K562 (cell line): Measurements from ENCODE around the gene RAB24. TPM values are rescaled to one million over a fixed set of nuclear protein-coding genes. Genes with fewer than 3 reads are reported as not detected.

ENCODE experiments used
- ARID2 ChIP-seq: fragments of 450-650 bp; IDR thresholded peaks from 2 replicates; pipeline ENCODE4 v1.6.1; 2017; ENCODE audit warnings: antibody characterized with exemption, mild to moderate bottlenecking
- ATF3 ChIP-seq, 2 experiments: fragments of 450-650 bp in 1 of 2; sonication (generic) in 1 of 2; formaldehyde crosslinking in 1 of 2; IDR thresholded peaks in 1 of 2; conservative IDR thresholded peaks in 1 of 2; 2 replicates each; pipeline versions ENCODE4 v1.6.1 to v1.8.1; 2016 to 2023; ENCODE audit warnings: mild to moderate bottlenecking in 2 of 2, moderate library complexity in 2 of 2, inconsistent platforms in 1 of 2, missing genetic modification reagents in 1 of 2
- CEBPG ChIP-seq, 3 experiments: fragments of 200-800 bp in 1 of 3; sonication (Bioruptor generic) in 1 of 3; sonication (generic) in 1 of 3; formaldehyde crosslinking in 1 of 3; IDR thresholded peaks in 2 of 3; conservative IDR thresholded peaks in 1 of 3; 2 replicates each; pipeline versions ENCODE4 v1.6.1 to v1.8.0; 2016 to 2022; ENCODE audit warnings: missing compliant biosample characterization in 2 of 3, missing genetic modification characterization in 2 of 3, mild to moderate bottlenecking in 1 of 3, missing genetic modification reagents in 1 of 3
- FOXP1 ChIP-seq: sonication (generic); formaldehyde crosslinking; IDR thresholded peaks from 2 replicates; pipeline ENCODE4 v1.8.0; 2022; ENCODE audit warnings: mild to moderate bottlenecking, missing genetic modification reagents
- HDGF ChIP-seq: fragments of 450-650 bp; IDR thresholded peaks from 2 replicates; pipeline ENCODE4 v1.6.1; 2016
- KLF1 ChIP-seq: fragments of 450-650 bp; IDR thresholded peaks from 2 replicates; pipeline ENCODE4 v1.6.1; 2016; ENCODE audit warnings: missing genetic modification characterization, missing compliant biosample characterization
- NFIX ChIP-seq: fragments of 250-450 bp; sonication (Bioruptor Pico); IDR thresholded peaks from 2 replicates; pipeline ENCODE4 v1.4.0; 2020; ENCODE audit warnings: low read depth, mild to moderate bottlenecking, moderate library complexity
- PCBP1 ChIP-seq: fragments of 200-400 bp; formaldehyde crosslinking; IDR thresholded peaks from 2 replicates; pipeline ENCODE4 v1.6.1; 2018; ENCODE audit warnings: mild to moderate bottlenecking, low read depth, low read length; ENCODE audit not compliant: poor library complexity, severe bottlenecking
- PHB2 ChIP-seq: fragments of 450-650 bp; IDR thresholded peaks from 2 replicates; pipeline ENCODE4 v1.6.1; 2017; ENCODE audit warnings: low read depth
- POLR2AphosphoS2 ChIP-seq: IDR thresholded peaks from 2 replicates; pipeline ENCODE4 v1.6.1; 2012; ENCODE audit warnings: low read length, improper control_type of control experiment
- PPARD ChIP-seq: fragments of 250-450 bp; sonication (Bioruptor Pico); IDR thresholded peaks from 2 replicates; pipeline ENCODE4 v1.8.0; 2022; ENCODE audit warnings: inconsistent platforms, mild to moderate bottlenecking, moderate library complexity
- PTRF ChIP-seq: fragments of 450-650 bp; IDR thresholded peaks from 2 replicates; pipeline ENCODE4 v1.6.1; 2016; ENCODE audit warnings: mild to moderate bottlenecking, missing genetic modification characterization, missing compliant biosample characterization
- RBM34 ChIP-seq: fragments of 200-400 bp; formaldehyde crosslinking; IDR thresholded peaks from 2 replicates; pipeline ENCODE4 v1.6.1; 2018; ENCODE audit warnings: low read length, borderline replicate concordance; ENCODE audit not compliant: insufficient read depth
- THRAP3 ChIP-seq: fragments of 450-650 bp; IDR thresholded peaks from 2 replicates; pipeline ENCODE4 v1.6.1; 2016; ENCODE audit warnings: mild to moderate bottlenecking, inconsistent platforms, borderline replicate concordance
- ZBTB8A ChIP-seq: fragments of 450-650 bp; IDR thresholded peaks from 2 replicates; pipeline ENCODE4 v1.6.1; 2018; ENCODE audit warnings: mild to moderate bottlenecking, moderate library complexity; ENCODE audit not compliant: partially characterized antibody
- ZKSCAN8 ChIP-seq: fragments of 200-800 bp; sonication (Bioruptor generic); IDR thresholded peaks from 2 replicates; pipeline ENCODE4 v1.6.1; 2016; ENCODE audit warnings: missing genetic modification characterization, missing compliant biosample characterization
- ZNF197 ChIP-seq: fragments of 200-800 bp; sonication (Bioruptor generic); IDR thresholded peaks from 2 replicates; pipeline ENCODE4 v1.6.1; 2016; ENCODE audit warnings: low read depth, missing genetic modification characterization, missing compliant biosample characterization
- ZNF23 ChIP-seq: fragments of 250-450 bp; sonication (Bioruptor Pico); IDR thresholded peaks from 2 replicates; pipeline ENCODE4 v1.4.0; 2020; ENCODE audit warnings: mild to moderate bottlenecking
- ZNF232 ChIP-seq: sonication (generic); formaldehyde crosslinking; IDR thresholded peaks from 2 replicates; pipeline ENCODE4 v1.8.0; 2022; ENCODE audit warnings: mild to moderate bottlenecking, missing genetic modification reagents
- ZNF512 ChIP-seq: IDR thresholded peaks from 2 replicates; pipeline ENCODE4 v1.6.1; 2016; ENCODE audit warnings: missing genetic modification characterization, missing compliant biosample characterization
- ZNF764 ChIP-seq: fragments of 250-450 bp; sonication (Bioruptor Pico); IDR thresholded peaks from 2 replicates; pipeline ENCODE4 v1.4.0; 2020; ENCODE audit warnings: low read depth, mild to moderate bottlenecking, moderate library complexity
- ZNF785 ChIP-seq: fragments of 250-450 bp; sonication (Bioruptor Pico); IDR thresholded peaks from 2 replicates; pipeline ENCODE4 v1.4.0; 2020; ENCODE audit warnings: mild to moderate bottlenecking
- polyA plus RNA-seq, 8 experiments: library from polyadenylated mRNA; depleted of rRNA in 4 of 8; stranded (reverse) in 5 of 8; unstranded in 3 of 8; fragments of >200 nt; fragmentation: Nextera tagmentation in 2 of 8; fragmentation: Illumina TruSeq in 1 of 8; extraction: Ambion mirVana in 2 of 8; extraction: Trizol in 1 of 8; gene quantifications; 2 replicates each; pipeline versions ENCODE4 v1.2.1 to v1.2.3, GENCODE V29; 2011 to 2014; ENCODE audit warnings: inconsistent platforms in 1 of 8, missing spikeins in 1 of 8
- total RNA-seq, 7 experiments: library from RNA; depleted of rRNA in 6 of 7; stranded (reverse); fragments of >200 nt in 6 of 7; fragmentation: Illumina TruSeq in 2 of 7; extraction: Trizol in 2 of 7; gene quantifications; 2 replicates each; pipeline versions ENCODE4 v1.2.1 to v1.2.3, GENCODE V29; 2011 to 2021; ENCODE audit warnings: low replicate concordance in 1 of 7
- TF ChIP-seq, protein P1 (sequence below): fragments of 450-650 bp; IDR thresholded peaks from 2 replicates; pipeline ENCODE4 v1.6.1; 2017; ENCODE audit warnings: antibody characterized with exemption
- TF ChIP-seq, protein P2 (sequence below): sonication (generic); formaldehyde crosslinking; IDR thresholded peaks from 2 replicates; pipeline ENCODE4 v1.8.0; 2022; ENCODE audit warnings: missing genetic modification reagents, mild to moderate bottlenecking, moderate library complexity, borderline replicate concordance

The RAB24 gene
- total and polyA plus RNA-seq, 9 of the 15 experiments (the other 6 are each of a cell fraction or from before 2014, with no cell fraction given) = 13.9 to 107 (median 34.8) TPM

DNA sequence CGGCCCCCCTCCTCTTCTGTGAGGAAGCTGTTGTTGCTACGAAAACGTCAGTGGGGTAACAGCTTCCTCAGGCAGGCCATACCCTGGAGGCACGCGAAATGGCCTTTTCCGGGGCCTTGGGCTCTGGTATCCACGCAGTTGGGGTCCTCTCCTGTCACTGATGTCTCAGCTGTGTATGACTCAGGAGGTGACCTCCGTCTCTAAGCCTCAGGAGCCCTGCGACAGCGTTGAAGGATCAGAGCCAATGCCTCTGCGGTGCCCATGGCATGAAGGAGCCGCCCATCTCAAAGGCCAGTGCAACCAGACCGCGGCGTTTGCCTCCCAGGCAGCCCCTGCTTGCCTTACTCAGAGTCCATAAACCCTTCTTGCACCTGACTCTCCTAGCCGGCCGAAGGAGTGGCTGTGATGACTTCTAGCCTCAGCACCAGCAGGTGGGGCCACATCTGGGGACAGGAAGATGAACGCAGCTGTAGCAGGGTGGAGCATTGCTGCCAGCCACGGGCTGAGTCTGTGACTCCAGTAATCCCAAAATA, 9.2 kb upstream of the RAB24 start (continued):
- TF ChIP-seq ZBTB8A (no peak), CEBPG (CRISPR knock-in tag; IDR thresholded peaks at IDR 0.05) (no peak), CEBPG (tag; conservative IDR thresholded peaks at IDR 0.05 in 1 of 2, IDR thresholded peaks at IDR 0.05 in 1 of 2) (no peak), HDGF (0 out of 2 replicates have a peak, but pooled peaks have one; percentile 45), PHB2 (no peak), ARID2 (no peak), PCBP1 (no peak), ZNF785 (CRISPR knock-in tag) (no peak), KLF1 (tag) (no peak), THRAP3 (no peak), POLR2AphosphoS2 (no peak), NFIX (CRISPR knock-in tag) (no peak), ATF3 (IDR thresholded peaks at IDR 0.05) (no peak), ATF3 (CRISPR knock-in tag; conservative IDR thresholded peaks at IDR 0.05) (no peak), RBM34 (no peak), FOXP1 (no peak; the same call in 1 of the 2 replicates), PTRF (tag) (no peak), PPARD (CRISPR knock-in tag) (no peak), ZNF23 (CRISPR knock-in tag) (no peak), ZNF764 (CRISPR knock-in tag) (no peak), ZNF232 (no peak), ZNF512 (tag) (no peak), ZNF197 (no peak), ZKSCAN8 (CRISPR knock-in tag) (no peak)
- TF ChIP-seq, protein P1, sequence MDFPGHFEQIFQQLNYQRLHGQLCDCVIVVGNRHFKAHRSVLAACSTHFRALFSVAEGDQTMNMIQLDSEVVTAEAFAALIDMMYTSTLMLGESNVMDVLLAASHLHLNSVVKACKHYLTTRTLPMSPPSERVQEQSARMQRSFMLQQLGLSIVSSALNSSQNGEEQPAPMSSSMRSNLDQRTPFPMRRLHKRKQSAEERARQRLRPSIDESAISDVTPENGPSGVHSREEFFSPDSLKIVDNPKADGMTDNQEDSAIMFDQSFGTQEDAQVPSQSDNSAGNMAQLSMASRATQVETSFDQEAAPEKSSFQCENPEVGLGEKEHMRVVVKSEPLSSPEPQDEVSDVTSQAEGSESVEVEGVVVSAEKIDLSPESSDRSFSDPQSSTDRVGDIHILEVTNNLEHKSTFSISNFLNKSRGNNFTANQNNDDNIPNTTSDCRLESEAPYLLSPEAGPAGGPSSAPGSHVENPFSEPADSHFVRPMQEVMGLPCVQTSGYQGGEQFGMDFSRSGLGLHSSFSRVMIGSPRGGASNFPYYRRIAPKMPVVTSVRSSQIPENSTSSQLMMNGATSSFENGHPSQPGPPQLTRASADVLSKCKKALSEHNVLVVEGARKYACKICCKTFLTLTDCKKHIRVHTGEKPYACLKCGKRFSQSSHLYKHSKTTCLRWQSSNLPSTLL = no peak
- TF ChIP-seq, protein P2, sequence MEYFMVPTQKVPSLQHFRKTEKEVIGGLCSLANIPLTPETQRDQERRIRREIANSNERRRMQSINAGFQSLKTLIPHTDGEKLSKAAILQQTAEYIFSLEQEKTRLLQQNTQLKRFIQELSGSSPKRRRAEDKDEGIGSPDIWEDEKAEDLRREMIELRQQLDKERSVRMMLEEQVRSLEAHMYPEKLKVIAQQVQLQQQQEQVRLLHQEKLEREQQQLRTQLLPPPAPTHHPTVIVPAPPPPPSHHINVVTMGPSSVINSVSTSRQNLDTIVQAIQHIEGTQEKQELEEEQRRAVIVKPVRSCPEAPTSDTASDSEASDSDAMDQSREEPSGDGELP = peak; percentile 85
